H9 (cell line): ENCODE results near the gene SRGAP3. TPM values are rescaled to one million over a fixed set of nuclear protein-coding genes. Genes with fewer than 3 reads are reported as not detected.

ENCODE experiments used
- DNase-seq: peaks from one replicate; pipeline ENCODE4 v3.0.0-alpha.2; 2017
- H2AFZ ChIP-seq: one replicate; pipeline ENCODE4 v1.6.1; 2013; ENCODE audit warnings: mild to moderate bottlenecking, low read length, control low read depth, moderate library complexity
- H2AK5ac ChIP-seq: 2 replicates; pipeline ENCODE4 v1.6.1; 2013; ENCODE audit warnings: low read length, control low read depth, mixed read lengths; ENCODE audit not compliant: insufficient read length
- H2BK120ac ChIP-seq: one replicate; pipeline ENCODE4 v1.6.1; 2013; ENCODE audit warnings: low read depth, mild to moderate bottlenecking, low read length, control low read depth, inconsistent platforms; ENCODE audit not compliant: poor library complexity, severe bottlenecking
- H2BK12ac ChIP-seq: 2 replicates; pipeline ENCODE4 v1.6.1; 2013; ENCODE audit warnings: low read length, control low read depth, mixed read lengths, low read depth; ENCODE audit not compliant: insufficient read length
- H2BK15ac ChIP-seq: 2 replicates; pipeline ENCODE4 v1.6.1; 2013; ENCODE audit warnings: low read depth, low read length, control low read depth
- H2BK20ac ChIP-seq: one replicate; pipeline ENCODE4 v1.6.1; 2013; ENCODE audit warnings: low read depth, mild to moderate bottlenecking, low read length, control low read depth, inconsistent platforms; ENCODE audit not compliant: poor library complexity, severe bottlenecking
- H2BK5ac ChIP-seq: 2 replicates; pipeline ENCODE4 v1.6.1; 2013; ENCODE audit warnings: low read length, control low read depth, mixed read lengths; ENCODE audit not compliant: insufficient read length
- H3K14ac ChIP-seq: 2 replicates; pipeline ENCODE4 v1.6.1; 2013; ENCODE audit warnings: low read length, control low read depth; ENCODE audit not compliant: insufficient read depth
- H3K18ac ChIP-seq: 2 replicates; pipeline ENCODE4 v1.6.1; 2013; ENCODE audit warnings: low read depth, mild to moderate bottlenecking, mixed read lengths, low read length, control low read depth; ENCODE audit not compliant: insufficient read length
- H3K23ac ChIP-seq: 2 replicates; pipeline ENCODE4 v1.6.1; 2013; ENCODE audit warnings: low read length, control low read depth, mixed read lengths, low read depth; ENCODE audit not compliant: insufficient read length
- H3K23me2 ChIP-seq: 2 replicates; pipeline ENCODE4 v1.6.1; 2013; ENCODE audit warnings: low read depth, mild to moderate bottlenecking, mixed read lengths, low read length, control low read depth; ENCODE audit not compliant: insufficient read length, poor library complexity, severe bottlenecking
- H3K27ac ChIP-seq: 2 replicates; pipeline ENCODE4 v1.5.1; 2013; ENCODE audit warnings: low read length, control low read depth, mixed read lengths, low read depth; ENCODE audit not compliant: insufficient read length
- H3K27me3 ChIP-seq: 2 replicates; pipeline ENCODE4 v1.6.1; 2013; ENCODE audit warnings: low read length, control low read depth, inconsistent platforms; ENCODE audit not compliant: insufficient read depth
- H3K4ac ChIP-seq: 2 replicates; pipeline ENCODE4 v1.6.1; 2013; ENCODE audit warnings: low read depth, mild to moderate bottlenecking, control low read depth, inconsistent platforms, low read length, moderate library complexity
- H3K4me1 ChIP-seq: 2 replicates; pipeline ENCODE4 v1.6.1; 2013; ENCODE audit warnings: low read length, control low read depth, inconsistent platforms; ENCODE audit not compliant: insufficient read depth
- H3K4me2 ChIP-seq: 2 replicates; pipeline ENCODE4 v1.6.1; 2013; ENCODE audit warnings: low read length, control low read depth, mixed read lengths; ENCODE audit not compliant: insufficient read length, insufficient read depth
- H3K56ac ChIP-seq: 2 replicates; pipeline ENCODE4 v1.6.1; 2013; ENCODE audit warnings: low read depth, mild to moderate bottlenecking, mixed read lengths, low read length, control low read depth; ENCODE audit not compliant: insufficient read length
- H3K79me1 ChIP-seq: 2 replicates; pipeline ENCODE4 v1.6.1; 2013; ENCODE audit warnings: low read depth, mild to moderate bottlenecking, moderate library complexity, low read length, control low read depth, inconsistent platforms; ENCODE audit not compliant: insufficient read depth, poor library complexity, severe bottlenecking
- H3K79me2 ChIP-seq: 2 replicates; pipeline ENCODE4 v1.6.1; 2013; ENCODE audit warnings: low read length, control low read depth, inconsistent platforms; ENCODE audit not compliant: insufficient read depth
- H3K9ac ChIP-seq: 2 replicates; pipeline ENCODE4 v1.6.1; 2013; ENCODE audit warnings: low read length, control low read depth, mixed read lengths; ENCODE audit not compliant: insufficient read length; ENCODE audit errors: extremely low read depth
- H3K9me3 ChIP-seq: one replicate; pipeline ENCODE4 v1.6.1; 2013; ENCODE audit warnings: low read depth, low read length, inconsistent platforms; ENCODE audit not compliant: control insufficient read depth
- H3T11ph ChIP-seq: one replicate; pipeline ENCODE4 v1.6.1; 2013; ENCODE audit warnings: mild to moderate bottlenecking, low read length, control low read depth, inconsistent platforms
- H4K20me1 ChIP-seq: one replicate; pipeline ENCODE4 v1.6.1; 2013; ENCODE audit not compliant: control insufficient read depth, insufficient read length, insufficient read depth
- H4K5ac ChIP-seq: 2 replicates; pipeline ENCODE4 v1.6.1; 2013; ENCODE audit warnings: low read depth, mild to moderate bottlenecking, mixed read lengths, low read length, control low read depth; ENCODE audit not compliant: insufficient read length
- H4K8ac ChIP-seq: replicated peaks from 2 replicates; pipeline ENCODE4 v1.6.1; 2013; ENCODE audit warnings: low read length, control low read depth, mixed read lengths, low read depth; ENCODE audit not compliant: insufficient read length
- H4K91ac ChIP-seq: 2 replicates; pipeline ENCODE4 v1.6.1; 2013; ENCODE audit warnings: low read depth, mild to moderate bottlenecking, moderate library complexity, mixed read lengths, low read length, control low read depth; ENCODE audit not compliant: insufficient read length
- H3K27ac Mint-ChIP-seq, 3 experiments: 2 replicates in 2 of 3; 3 replicates in 1 of 3; pipeline ENCODE4 v1.8.0; 2020 to 2021; ENCODE audit warnings: mixed read lengths in 3 of 3, mild to moderate bottlenecking in 1 of 3, moderate library complexity in 1 of 3
- H3K27me3 Mint-ChIP-seq: 2 replicates; pipeline ENCODE4 v1.8.0; 2021; ENCODE audit warnings: low read depth, mild to moderate bottlenecking, moderate library complexity, mixed read lengths
- H3K36me3 Mint-ChIP-seq, 3 experiments: 2 replicates in 2 of 3; 3 replicates in 1 of 3; pipeline ENCODE4 v1.8.0; 2020 to 2021; ENCODE audit warnings: low read depth in 3 of 3, mixed read lengths in 3 of 3; ENCODE audit not compliant: insufficient read depth in 1 of 3
- H3K4me1 Mint-ChIP-seq, 2 experiments: 2 replicates each; pipeline ENCODE4 v1.8.0; 2020; ENCODE audit warnings: mixed read lengths in 2 of 2
- H3K4me3 Mint-ChIP-seq, 2 experiments: 2 replicates in 1 of 2; 3 replicates in 1 of 2; pipeline ENCODE4 v1.8.0; 2020 to 2021; ENCODE audit warnings: mild to moderate bottlenecking in 2 of 2, mixed read lengths in 2 of 2, moderate library complexity in 1 of 2
- H3K9me3 Mint-ChIP-seq, 2 experiments: 2 replicates in 1 of 2; 3 replicates in 1 of 2; pipeline ENCODE4 v1.8.0; 2020; ENCODE audit warnings: mild to moderate bottlenecking in 2 of 2, mixed read lengths in 2 of 2, moderate library complexity in 1 of 2
- total RNA-seq: library from RNA; stranded (reverse); gene quantifications from 2 replicates; pipeline ENCODE4 v1.2.1, GENCODE V29; 2021
- TF ChIP-seq, protein P1 (sequence below): fragments of 200-600 bp; sonication (generic); conservative IDR thresholded peaks from 3 replicates; pipeline ENCODE4 v1.8.0; 2021; ENCODE audit warnings: antibody characterized with exemption, mild to moderate bottlenecking

Gene SRGAP3
- total RNA-seq, 1 experiment from 2014 or later: 3.4 TPM

GRCh38 chr3:8952130-8952529 is 297.3 kb downstream of the SRGAP3 start:
- Histone ChIP-seq H3K56ac (no peak overlapping the region), H4K20me1 (no peaks in the 10 kb centered on the region), H3K23me2 (no peaks in the 10 kb centered on the region), H3K4ac (no peak overlapping the region), H4K5ac (no peak overlapping the region), H2BK20ac (no peak overlapping the region), H3K4me1 (no peaks in the 10 kb centered on the region), H3K9me3 (no peaks in the 10 kb centered on the region), H3K79me2 (no peaks in the 10 kb centered on the region), H4K91ac (no peak overlapping the region), H3K23ac (no peak overlapping the region), H3K4me2 (no peak overlapping the region), H4K8ac (no peak overlapping the region), H2BK120ac (no peak overlapping the region), H3K27ac (no peak overlapping the region), H3K79me1 (no peaks in the 10 kb centered on the region), H3K14ac (no peak overlapping the region), H3K27me3 (no peaks in the 10 kb centered on the region), H2AFZ (no peak overlapping the region), H2AK5ac (no peak overlapping the region), H3T11ph (no peak overlapping the region), H2BK15ac (no peak overlapping the region), H2BK12ac (no peak overlapping the region), H2BK5ac (no peak overlapping the region), H3K9ac (no peak overlapping the region), H3K18ac (no peak overlapping the region)
- no peak overlapping the region for H3K27ac Mint-ChIP-seq
- DNase-seq: no peak
- TF ChIP-seq, protein P1, sequence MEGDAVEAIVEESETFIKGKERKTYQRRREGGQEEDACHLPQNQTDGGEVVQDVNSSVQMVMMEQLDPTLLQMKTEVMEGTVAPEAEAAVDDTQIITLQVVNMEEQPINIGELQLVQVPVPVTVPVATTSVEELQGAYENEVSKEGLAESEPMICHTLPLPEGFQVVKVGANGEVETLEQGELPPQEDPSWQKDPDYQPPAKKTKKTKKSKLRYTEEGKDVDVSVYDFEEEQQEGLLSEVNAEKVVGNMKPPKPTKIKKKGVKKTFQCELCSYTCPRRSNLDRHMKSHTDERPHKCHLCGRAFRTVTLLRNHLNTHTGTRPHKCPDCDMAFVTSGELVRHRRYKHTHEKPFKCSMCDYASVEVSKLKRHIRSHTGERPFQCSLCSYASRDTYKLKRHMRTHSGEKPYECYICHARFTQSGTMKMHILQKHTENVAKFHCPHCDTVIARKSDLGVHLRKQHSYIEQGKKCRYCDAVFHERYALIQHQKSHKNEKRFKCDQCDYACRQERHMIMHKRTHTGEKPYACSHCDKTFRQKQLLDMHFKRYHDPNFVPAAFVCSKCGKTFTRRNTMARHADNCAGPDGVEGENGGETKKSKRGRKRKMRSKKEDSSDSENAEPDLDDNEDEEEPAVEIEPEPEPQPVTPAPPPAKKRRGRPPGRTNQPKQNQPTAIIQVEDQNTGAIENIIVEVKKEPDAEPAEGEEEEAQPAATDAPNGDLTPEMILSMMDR: no peak
- peaks cover 11 to 17% of the 10 kb centered on the region in 2 experiments for H3K4me1 Mint-ChIP-seq
- no peak overlapping the region for H3K4me3 Mint-ChIP-seq
- H3K9me3 Mint-ChIP-seq: no peaks in the 10 kb centered on the region
- peaks cover 3 to 13% (median 7%) of the 10 kb centered on the region in 3 experiments; a peak in 6 of 7 replicates for H3K36me3 Mint-ChIP-seq
- no peaks in the 10 kb centered on the region for H3K27me3 Mint-ChIP-seq
